ENCODE data around the gene FANCI. TPM values are rescaled to one million over a fixed set of nuclear protein-coding genes. Genes with fewer than 3 reads are reported as not detected.

The FANCI gene
- total and polyA plus RNA-seq, 7 donors: 2.0 to 16.0 (median 2.8) TPM

GRCh38 chr15:89328398-89329254 is 84.8 kb downstream of the FANCI start:
- Histone ChIP-seq H3K9me3 (no peaks in the 10 kb centered on the region), H3K27me3 (no peaks in the 10 kb centered on the region), H3K27ac (no peak overlapping the region), H3K36me3 (peaks cover 63 to 98% (median 83%) of the 10 kb centered on the region in 4 donors), H3K4me1 (peaks cover 0 to 44% (median 38%) of the 10 kb centered on the region in 4 donors), H3K4me3 (no peak overlapping the region)
- intact Hi-C loops (cut with DNase I): no loop called here
- DNase-seq: no peak
- 93 to 94% methylated on average over 13 of the region's 13 CpGs for WGBS, 2 donors
- no peak for TF ChIP-seq EP300 (IDR thresholded peaks at IDR 0.05)
- TF ChIP-seq POLR2A (IDR thresholded peaks at IDR 0.05): no peak
- no peak for TF ChIP-seq POLR2AphosphoS5 (IDR thresholded peaks at IDR 0.05)

GRCh38 chr15:89329329-89330084 is 85.7 kb downstream of the FANCI start:
- H3K4me3 ChIP-seq: no peak overlapping the region
- H3K36me3 ChIP-seq: peaks cover 54 to 90% (median 74%) of the 10 kb centered on the region in 4 donors
- H3K4me1 ChIP-seq: peaks cover 0 to 49% (median 41%) of the 10 kb centered on the region in 4 donors
- TF ChIP-seq POLR2A (IDR thresholded peaks at IDR 0.05): no peak
- TF ChIP-seq POLR2AphosphoS5 (IDR thresholded peaks at IDR 0.05): no peak
- TF ChIP-seq EP300 (IDR thresholded peaks at IDR 0.05): no peak
- TF ChIP-seq CTCF (IDR thresholded peaks at IDR 0.05): no peak
- DNase-seq: no peak
- no peak overlapping the region for H3K27ac ChIP-seq
- H3K9me3 ChIP-seq: no peaks in the 10 kb centered on the region
- intact Hi-C loops (cut with DNase I): loop anchor here (10.0 kb wide), 1 partner anchor 245 kb away; the partner anchor contains the start of gene TICRR
- no peaks in the 10 kb centered on the region for H3K27me3 ChIP-seq
- WGBS, 2 donors: 36 to 54% methylated on average over 8 of the region's 8 CpGs

GRCh38 chr15:89330119-89330518 is 86.3 kb downstream of the FANCI start:
- H3K27ac ChIP-seq: no peak overlapping the region
- intact Hi-C loops (cut with DNase I): loop anchor here (10.0 kb wide), 1 partner anchor 245 kb away; the partner anchor contains the start of gene TICRR
- no peaks in the 10 kb centered on the region for H3K9me3 ChIP-seq
- H3K4me1 ChIP-seq: peaks cover 0 to 50% (median 42%) of the 10 kb centered on the region in 4 donors
- 23 to 72% methylated on average over 6 of the region's 6 CpGs for WGBS, 2 donors
- no peak overlapping the region for H3K4me3 ChIP-seq
- DNase-seq: no peak
- H3K27me3 ChIP-seq: no peaks in the 10 kb centered on the region
- TF ChIP-seq CTCF (IDR thresholded peaks at IDR 0.05) (no peak), POLR2A (IDR thresholded peaks at IDR 0.05) (no peak), POLR2AphosphoS5 (IDR thresholded peaks at IDR 0.05) (no peak), EP300 (IDR thresholded peaks at IDR 0.05) (no peak)
- H3K36me3 ChIP-seq: peaks cover 51 to 83% (median 71%) of the 10 kb centered on the region in 4 donors

GRCh38 chr15:89330881-89331595 is 87.3 kb downstream of the FANCI start:
- H3K36me3 ChIP-seq: peaks cover 42 to 74% (median 62%) of the 10 kb centered on the region in 4 donors
- H3K27me3 ChIP-seq: no peaks in the 10 kb centered on the region
- no peak for DNase-seq
- peaks cover 0 to 58% (median 49%) of the 10 kb centered on the region in 4 donors for H3K4me1 ChIP-seq
- no peak overlapping the region for H3K27ac ChIP-seq
- no peaks in the 10 kb centered on the region for H3K9me3 ChIP-seq
- intact Hi-C loops (cut with DNase I): loop anchor here (10.0 kb wide), 1 partner anchor 244 kb away; the partner anchor contains the start of gene TICRR
- H3K4me3 ChIP-seq: no peak overlapping the region
- 29 to 70% methylated on average over 7 of the region's 7 CpGs for WGBS, 2 donors
- TF ChIP-seq EP300 (IDR thresholded peaks at IDR 0.05) (no peak), POLR2A (IDR thresholded peaks at IDR 0.05) (no peak), POLR2AphosphoS5 (IDR thresholded peaks at IDR 0.05) (no peak), CTCF (IDR thresholded peaks at IDR 0.05) (no peak)

Measured in sigmoid colon (tissue), 7 donors.